Gastrocnemius medialis (tissue), 4 donors: ENCODE results near the gene FAM131B. TPM values are rescaled to one million over a fixed set of nuclear protein-coding genes. Genes with fewer than 3 reads are reported as not detected.

Experiments used
- ATAC-seq, 2 donors: fragments of 150-250 bp; one replicate each; pipeline ENCODE4 v1.9.1; 2016
- DNase-seq, 2 donors: peaks; one replicate each; pipeline ENCODE4 v3.0.0-alpha.2; 2019
- H3K27ac ChIP-seq, 4 donors: fragments of 200-600 bp; sonication (generic); 1 replicate in 1 of 4; 2 replicates in 3 of 4; pipeline ENCODE4 v1.5.1; 2016 to 2018; ENCODE audit warnings: mild to moderate bottlenecking in 2 of 4, moderate library complexity in 1 of 4
- H3K27me3 ChIP-seq, 3 donors: fragments of 200-600 bp; sonication (generic) in 2 of 3; 1 replicate in 1 of 3; 2 replicates in 2 of 3; pipeline versions ENCODE4 v1.5.1 to v1.6.0; 2016 to 2019; ENCODE audit warnings: mild to moderate bottlenecking in 1 of 3, moderate library complexity in 1 of 3
- H3K36me3 ChIP-seq, 2 donors: fragments of 200-600 bp; sonication (generic) in 1 of 2; one replicate each; pipeline ENCODE4 v1.5.1; 2017 to 2018
- H3K4me1 ChIP-seq, 2 donors: fragments of 200-600 bp; sonication (generic) in 1 of 2; one replicate each; pipeline ENCODE4 v1.5.1; 2016 to 2017; ENCODE audit warnings: mild to moderate bottlenecking in 2 of 2
- H3K4me3 ChIP-seq, 4 donors: fragments of 200-600 bp; sonication (generic) in 3 of 4; 1 replicate in 1 of 4; 2 replicates in 3 of 4; pipeline ENCODE4 v1.5.1; 2016 to 2019; ENCODE audit warnings: mild to moderate bottlenecking in 2 of 4
- H3K9me3 ChIP-seq, 3 donors: fragments of 200-600 bp; sonication (generic) in 2 of 3; 1 replicate in 1 of 3; 2 replicates in 2 of 3; pipeline ENCODE4 v1.5.1; 2016 to 2019
- CTCF ChIP-seq, 5 experiments: fragments of 450-650 bp in 3 of 5; fragments of 200-600 bp in 2 of 5; sonication (generic) in 2 of 5; IDR thresholded peaks in 4 of 5; conservative IDR thresholded peaks in 1 of 5; 1 replicate in 4 of 5; 2 replicates in 1 of 5; pipeline ENCODE4 v1.5.1; 2016 to 2019; ENCODE audit warnings: antibody characterized with exemption in 5 of 5, mild to moderate bottlenecking in 3 of 5, moderate library complexity in 3 of 5
- POLR2A ChIP-seq, 2 donors: fragments of 450-650 bp; IDR thresholded peaks; one replicate each; pipeline ENCODE4 v1.6.1; 2017; ENCODE audit warnings: antibody characterized with exemption in 2 of 2, mild to moderate bottlenecking in 2 of 2, moderate library complexity in 2 of 2
- in situ Hi-C, 4 donors: fragments of 200-750 bp; cut with MboI; loops; one replicate each; pipeline versions ENCODE4 v1.15.0 to v1.8.0; 2017; ENCODE audit warnings: low sequenced_read_pairs in 4 of 4
- intact Hi-C: fragments of 100-400 bp; cut with DNase I; formaldehyde crosslinking; loops from one replicate; pipeline ENCODE4 v1.15.1; 2023; ENCODE audit warnings: low total_unique reads
- total RNA-seq, 4 donors: library from RNA; depleted of rRNA; stranded (reverse); fragments of >200 nt; gene quantifications; one replicate each; pipeline versions ENCODE4 v1.1.0 to v1.2.3, GENCODE V29; 2016

The FAM131B gene
- 1 to 10 TPM in 1 of 4 donors, under 1 TPM in 2, not detected in 1; 0.33 to 1.2 (median 0.38) TPM for total RNA-seq

GRCh38 chr7:143362131-143363015, at the start of gene FAM131B:
Gene FAM131B (minus strand): TSS chr7:143362713. CDS start chr7:143362603, 110 bp downstream.
- Histone ChIP-seq H3K27ac (no peak within 1 kb of the TSS), H3K9me3 (no peaks in the 10 kb centered on the region), H3K4me3 (peak within 1 kb of the TSS; percentile 53 to 65 (median 58)), H3K4me1 (peaks cover 5 to 10% of the 10 kb centered on the region in 2 donors), H3K36me3 (no peaks in the 10 kb centered on the region), H3K27me3 (peaks cover 29 to 43% (median 39%) of the 10 kb centered on the region in 3 donors)
- in situ Hi-C loops (no loop called here), intact Hi-C loops (no loop called here)
- no peak for DNase-seq
- ATAC-seq = peak in 1 of 2 donors; percentile 32
- TF ChIP-seq CTCF (IDR thresholded peaks at IDR 0.05 in 4 of 5, conservative IDR thresholded peaks at IDR 0.05 in 1 of 5) (no peak), POLR2A (IDR thresholded peaks at IDR 0.05) (no peak)

GRCh38 chr7:143411976-143412708, 49.6 kb upstream of the FAM131B start:
- DNase-seq (no peak), ATAC-seq (no peak)
- TF ChIP-seq CTCF (IDR thresholded peaks at IDR 0.05 in 4 of 5, conservative IDR thresholded peaks at IDR 0.05 in 1 of 5) (no peak), POLR2A (IDR thresholded peaks at IDR 0.05) (no peak)
- in situ Hi-C loops (loop anchor here in 3 of 4 donors (5.0 to 25.0 kb wide), 4 partner anchors 35 to 400 kb away; no protein-coding TSS in a partner anchor), intact Hi-C loops (no loop called here)
- H3K9me3 ChIP-seq = no peaks in the 10 kb centered on the region
- no peaks in the 10 kb centered on the region for H3K36me3 ChIP-seq
- no peak overlapping the region for H3K27ac ChIP-seq
- H3K27me3 ChIP-seq = no peaks in the 10 kb centered on the region
- H3K4me1 ChIP-seq = no peaks in the 10 kb centered on the region
- no peak overlapping the region for H3K4me3 ChIP-seq

GRCh38 chr7:143410521-143411004, 48.0 kb upstream of the FAM131B start:
- intact Hi-C loops (no loop called here), in situ Hi-C loops (loop anchor here in 3 of 4 donors (5.0 to 25.0 kb wide), 4 partner anchors 33 to 398 kb away; no protein-coding TSS in a partner anchor)
- Histone ChIP-seq H3K4me3 (no peak overlapping the region), H3K27me3 (no peaks in the 10 kb centered on the region), H3K9me3 (no peaks in the 10 kb centered on the region), H3K36me3 (no peaks in the 10 kb centered on the region), H3K27ac (no peak overlapping the region), H3K4me1 (no peaks in the 10 kb centered on the region)
- no peak for DNase-seq
- no peak for ATAC-seq
- TF ChIP-seq CTCF (IDR thresholded peaks at IDR 0.05 in 4 of 5, conservative IDR thresholded peaks at IDR 0.05 in 1 of 5) (no peak), POLR2A (IDR thresholded peaks at IDR 0.05) (no peak)

GRCh38 chr7:143408686-143409561, 46.4 kb upstream of the FAM131B start, which contains the start of gene EPHA1:
Gene EPHA1 (minus strand): TSS chr7:143408856. CDS start chr7:143408805, 51 bp downstream.
- DNase-seq (no peak), ATAC-seq (no peak)
- Histone ChIP-seq H3K9me3 (no peaks in the 10 kb centered on the region), H3K36me3 (no peaks in the 10 kb centered on the region), H3K4me3 (no peak within 1 kb of the TSS), H3K4me1 (no peaks in the 10 kb centered on the region), H3K27ac (no peak within 1 kb of the TSS), H3K27me3 (no peaks in the 10 kb centered on the region)
- in situ Hi-C loops (loop anchor here in 2 of 4 donors (10.0 to 25.0 kb wide), 2 partner anchors 164 to 397 kb away; no protein-coding TSS in a partner anchor), intact Hi-C loops (no loop called here)
- TF ChIP-seq POLR2A (IDR thresholded peaks at IDR 0.05) = no peak
